ENCODE measurements around the gene SLC2A1.

GRCh38 chr1:42886046-42886739, 72.5 kb downstream of the SLC2A1 start:
- TF ChIP-seq CTCF (IDR thresholded peaks at IDR 0.05; ENCODE audit: insufficient read depth, low read depth, low read length) (no peak), EZH2 (IDR thresholded peaks at IDR 0.05; ENCODE audit: insufficient read depth, low read length) (no peak)
